ENCODE data around the gene PCDHGB2.
"Not testable (repeated sequence)": the region's sequence is repeated elsewhere in the genome, so short reads cannot be mapped to it uniquely, and the experiment has no call there.

Gene PCDHGB2

DNA sequence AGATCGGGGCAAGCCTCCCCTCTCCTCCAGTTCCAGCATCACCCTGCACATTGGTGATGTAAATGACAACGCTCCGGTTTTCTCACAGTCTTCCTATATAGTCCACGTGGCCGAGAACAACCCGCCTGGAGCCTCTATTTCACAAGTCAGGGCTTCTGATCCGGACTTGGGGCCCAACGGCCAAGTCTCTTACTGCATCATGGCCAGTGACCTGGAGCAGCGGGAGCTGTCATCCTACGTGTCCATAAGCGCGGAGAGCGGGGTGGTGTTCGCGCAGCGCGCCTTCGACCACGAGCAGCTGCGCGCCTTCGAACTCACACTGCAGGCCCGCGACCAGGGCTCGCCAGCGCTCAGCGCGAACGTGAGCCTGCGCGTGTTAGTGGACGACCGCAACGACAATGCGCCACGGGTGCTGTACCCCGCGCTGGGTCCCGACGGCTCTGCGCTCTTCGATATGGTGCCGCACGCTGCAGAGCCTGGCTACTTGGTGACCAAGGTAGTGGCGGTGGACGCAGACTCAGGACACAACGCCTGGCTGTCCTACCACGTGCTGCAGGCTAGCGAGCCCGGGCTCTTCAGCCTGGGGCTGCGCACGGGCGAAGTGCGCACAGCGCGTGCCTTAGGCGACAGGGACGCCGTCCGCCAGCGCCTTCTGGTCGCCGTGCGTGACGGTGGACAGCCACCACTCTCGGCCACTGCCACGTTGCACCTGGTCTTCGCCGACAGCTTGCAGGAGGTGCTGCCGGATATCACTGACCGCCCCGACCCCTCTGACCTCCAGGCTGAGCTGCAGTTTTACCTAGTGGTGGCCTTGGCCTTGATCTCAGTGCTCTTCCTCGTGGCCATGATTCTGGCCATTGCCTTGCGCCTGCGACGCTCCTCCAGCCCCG, 29.6 kb downstream of the PCDHGB2 start:
- H3K4me3 ChIP-seq (replicated peaks; ENCODE audit: low read depth, low read length), result no peak overlapping the region
- TF ChIP-seq, protein P1, sequence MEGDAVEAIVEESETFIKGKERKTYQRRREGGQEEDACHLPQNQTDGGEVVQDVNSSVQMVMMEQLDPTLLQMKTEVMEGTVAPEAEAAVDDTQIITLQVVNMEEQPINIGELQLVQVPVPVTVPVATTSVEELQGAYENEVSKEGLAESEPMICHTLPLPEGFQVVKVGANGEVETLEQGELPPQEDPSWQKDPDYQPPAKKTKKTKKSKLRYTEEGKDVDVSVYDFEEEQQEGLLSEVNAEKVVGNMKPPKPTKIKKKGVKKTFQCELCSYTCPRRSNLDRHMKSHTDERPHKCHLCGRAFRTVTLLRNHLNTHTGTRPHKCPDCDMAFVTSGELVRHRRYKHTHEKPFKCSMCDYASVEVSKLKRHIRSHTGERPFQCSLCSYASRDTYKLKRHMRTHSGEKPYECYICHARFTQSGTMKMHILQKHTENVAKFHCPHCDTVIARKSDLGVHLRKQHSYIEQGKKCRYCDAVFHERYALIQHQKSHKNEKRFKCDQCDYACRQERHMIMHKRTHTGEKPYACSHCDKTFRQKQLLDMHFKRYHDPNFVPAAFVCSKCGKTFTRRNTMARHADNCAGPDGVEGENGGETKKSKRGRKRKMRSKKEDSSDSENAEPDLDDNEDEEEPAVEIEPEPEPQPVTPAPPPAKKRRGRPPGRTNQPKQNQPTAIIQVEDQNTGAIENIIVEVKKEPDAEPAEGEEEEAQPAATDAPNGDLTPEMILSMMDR (IDR thresholded peaks at IDR 0.05; ENCODE audit: low read length, missing control alignments), result no peak
- DNase-seq (ENCODE audit: low read depth), result no peak

DNA sequence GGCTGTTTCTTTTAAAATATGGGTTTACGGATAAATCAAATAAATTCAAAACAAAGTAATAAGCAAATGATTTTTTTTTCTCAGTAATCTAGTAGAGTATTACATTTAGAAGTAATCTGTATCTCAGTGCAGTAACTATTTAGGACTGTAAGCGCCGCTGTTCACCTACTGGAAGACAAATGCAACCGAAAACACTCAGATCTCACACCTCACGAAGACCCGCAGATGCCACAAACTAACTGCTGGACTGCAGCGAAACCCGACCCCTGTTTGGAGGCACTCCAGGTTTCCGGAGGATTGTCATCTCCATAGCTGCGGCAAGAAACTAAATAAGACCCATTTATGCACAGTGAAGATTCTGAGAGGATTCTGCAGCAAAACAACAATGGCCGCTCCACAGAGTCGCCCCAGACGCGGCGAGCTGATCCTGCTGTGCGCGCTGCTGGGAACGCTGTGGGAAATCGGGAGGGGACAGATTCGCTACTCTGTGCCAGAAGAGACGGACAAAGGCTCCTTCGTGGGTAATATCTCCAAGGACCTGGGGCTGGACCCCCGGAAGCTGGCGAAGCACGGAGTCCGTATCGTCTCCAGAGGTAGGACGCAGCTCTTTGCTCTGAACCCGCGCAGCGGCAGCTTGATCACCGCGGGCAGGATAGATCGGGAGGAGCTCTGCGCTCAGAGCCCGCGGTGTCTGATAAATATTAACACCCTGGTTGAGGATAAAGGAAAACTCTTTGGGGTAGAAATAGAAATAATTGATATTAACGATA, 32.8 kb downstream of the PCDHGB2 start, which contains the start of gene PCDHGA8:
TSS of gene PCDHGA8 (plus strand) at position 205 of the 770 bp plus-strand sequence. CDS start at position 386, 181 bp downstream.
- TF ChIP-seq, protein P1 (IDR thresholded peaks at IDR 0.05; ENCODE audit: low read length, missing control alignments), result peak; percentile 17
- DNase-seq (ENCODE audit: low read depth), result peak; percentile 33
- no peak within 1 kb of the TSS for H3K4me3 ChIP-seq (replicated peaks; ENCODE audit: low read depth, low read length)

DNA sequence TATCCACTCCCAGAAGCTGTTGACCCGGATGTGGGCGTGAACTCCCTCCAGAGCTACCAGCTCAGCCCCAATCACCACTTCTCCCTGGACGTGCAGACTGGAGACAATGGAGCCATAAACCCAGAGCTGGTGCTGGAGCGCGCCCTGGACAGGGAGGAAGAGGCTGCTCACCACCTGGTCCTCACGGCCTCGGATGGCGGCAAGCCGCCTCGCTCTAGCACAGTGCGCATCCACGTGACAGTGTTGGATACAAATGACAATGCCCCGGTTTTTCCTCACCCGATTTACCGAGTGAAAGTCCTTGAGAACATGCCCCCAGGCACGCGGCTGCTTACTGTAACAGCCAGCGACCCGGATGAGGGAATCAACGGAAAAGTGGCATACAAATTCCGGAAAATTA, 33.5 kb downstream of the PCDHGB2 start:
- TF ChIP-seq, protein P1 (IDR thresholded peaks at IDR 0.05; ENCODE audit: low read length, missing control alignments), result no peak
- no peak overlapping the region for H3K4me3 ChIP-seq (replicated peaks; ENCODE audit: low read depth, low read length)

DNA sequence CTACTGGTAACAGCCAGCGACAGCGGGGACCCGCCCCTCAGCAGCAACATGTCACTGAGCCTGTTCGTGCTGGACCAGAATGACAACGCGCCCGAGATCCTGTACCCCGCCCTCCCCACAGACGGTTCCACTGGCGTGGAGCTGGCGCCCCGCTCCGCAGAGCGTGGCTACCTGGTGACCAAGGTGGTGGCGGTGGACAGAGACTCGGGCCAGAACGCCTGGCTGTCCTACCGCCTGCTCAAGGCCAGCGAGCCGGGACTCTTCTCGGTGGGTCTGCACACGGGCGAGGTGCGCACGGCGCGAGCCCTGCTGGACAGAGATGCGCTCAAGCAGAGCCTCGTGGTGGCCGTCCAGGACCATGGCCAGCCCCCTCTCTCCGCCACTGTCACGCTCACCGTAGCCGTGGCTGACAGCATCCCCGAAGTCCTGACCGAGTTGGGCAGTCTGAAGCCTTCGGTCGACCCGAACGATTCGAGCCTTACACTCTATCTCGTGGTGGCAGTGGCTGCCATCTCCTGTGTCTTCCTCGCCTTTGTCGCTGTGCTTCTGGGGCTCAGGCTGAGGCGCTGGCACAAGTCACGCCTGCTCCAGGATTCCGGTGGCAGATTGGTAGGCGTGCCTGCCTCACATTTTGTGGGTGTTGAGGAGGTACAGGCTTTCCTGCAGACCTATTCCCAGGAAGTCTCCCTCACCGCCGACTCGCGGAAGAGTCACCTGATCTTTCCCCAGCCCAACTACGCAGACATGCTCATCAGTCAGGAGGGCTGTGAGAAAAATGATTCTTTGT, 34.8 kb downstream of the PCDHGB2 start:
- DNase-seq (ENCODE audit: low read depth); H3K4me3 ChIP-seq (replicated peaks; ENCODE audit: low read depth, low read length): not testable (repeated sequence)

More for the DNA sequence above, 33.5 kb downstream of the PCDHGB2 start:
- DNase-seq (ENCODE audit: low read depth), result no peak

DNA sequence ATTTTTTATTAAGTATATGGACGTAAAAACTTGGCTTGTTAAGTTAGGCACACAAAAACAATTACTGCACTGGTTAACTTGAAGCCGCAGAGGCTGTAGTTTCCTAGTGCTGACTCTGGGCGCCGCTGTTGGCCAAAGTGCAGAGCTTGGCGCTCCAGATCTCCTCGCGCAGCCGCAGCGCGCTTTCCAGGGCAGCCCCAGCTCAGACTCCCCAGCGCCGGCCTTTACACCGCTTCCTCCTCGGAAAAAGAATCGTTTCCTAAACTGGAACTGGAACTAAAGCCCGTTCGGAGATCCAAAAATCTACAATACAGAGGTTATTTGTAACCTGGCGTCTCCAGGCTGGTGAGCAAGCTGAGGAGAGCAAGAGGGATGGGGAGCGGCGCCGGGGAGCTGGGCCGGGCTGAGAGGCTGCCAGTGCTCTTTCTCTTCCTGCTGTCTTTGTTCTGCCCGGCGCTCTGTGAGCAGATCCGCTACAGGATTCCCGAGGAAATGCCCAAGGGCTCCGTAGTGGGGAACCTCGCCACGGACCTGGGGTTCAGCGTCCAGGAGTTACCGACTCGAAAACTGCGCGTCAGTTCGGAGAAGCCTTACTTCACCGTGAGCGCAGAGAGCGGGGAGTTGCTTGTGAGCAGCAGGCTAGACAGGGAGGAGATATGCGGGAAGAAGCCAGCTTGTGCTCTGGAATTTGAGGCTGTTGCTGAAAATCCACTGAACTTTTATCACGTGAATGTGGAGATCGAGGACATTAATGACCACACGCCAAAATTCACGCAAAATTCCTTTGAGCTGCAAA, 38.2 kb downstream of the PCDHGB2 start, which contains the start of gene PCDHGB5:
TSS of gene PCDHGB5 (plus strand) at position 192 of the 796 bp plus-strand sequence. CDS start at position 373, 181 bp downstream.
- DNase-seq (ENCODE audit: low read depth), result peak; percentile 78
- TF ChIP-seq, protein P1 (IDR thresholded peaks at IDR 0.05; ENCODE audit: low read length, missing control alignments), result peak; percentile 64
- H3K4me3 ChIP-seq (replicated peaks; ENCODE audit: low read depth, low read length), result peak within 1 kb of the TSS; percentile 50

DNA sequence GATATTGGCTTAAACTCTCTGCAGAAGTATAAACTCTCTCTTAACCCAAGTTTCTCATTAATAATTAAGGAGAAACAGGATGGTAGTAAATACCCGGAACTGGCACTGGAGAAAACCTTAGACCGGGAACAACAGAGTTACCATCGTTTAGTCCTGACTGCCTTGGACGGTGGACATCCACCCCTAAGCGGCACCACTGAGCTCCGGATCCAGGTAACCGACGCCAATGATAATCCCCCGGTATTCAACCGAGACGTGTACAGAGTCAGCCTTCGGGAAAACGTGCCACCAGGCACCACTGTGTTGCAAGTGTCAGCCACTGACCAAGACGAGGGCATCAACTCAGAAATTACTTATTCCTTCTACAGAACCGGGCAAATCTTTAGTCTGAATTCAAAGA, 38.8 kb downstream of the PCDHGB2 start:
- peak overlapping the region; percentile 28 for H3K4me3 ChIP-seq (replicated peaks; ENCODE audit: low read depth, low read length)
- no peak for DNase-seq (ENCODE audit: low read depth)
- TF ChIP-seq, protein P1 (IDR thresholded peaks at IDR 0.05; ENCODE audit: low read length, missing control alignments), result no peak

Data from fibroblast of pulmonary artery (primary cell).